ENCODE results near the gene TIMM17B. TPM values are rescaled to one million over a fixed set of nuclear protein-coding genes. Genes with fewer than 3 reads are reported as not detected.

TIMM17B gene
- polyA plus RNA-seq (2014; cell fraction: cytosol; rRNA removed), result 163 and 201 TPM in 2 replicates
- polyA plus RNA-seq (2014; cell fraction: nucleus; rRNA removed), result 117 and 118 TPM in 2 replicates

DNA sequence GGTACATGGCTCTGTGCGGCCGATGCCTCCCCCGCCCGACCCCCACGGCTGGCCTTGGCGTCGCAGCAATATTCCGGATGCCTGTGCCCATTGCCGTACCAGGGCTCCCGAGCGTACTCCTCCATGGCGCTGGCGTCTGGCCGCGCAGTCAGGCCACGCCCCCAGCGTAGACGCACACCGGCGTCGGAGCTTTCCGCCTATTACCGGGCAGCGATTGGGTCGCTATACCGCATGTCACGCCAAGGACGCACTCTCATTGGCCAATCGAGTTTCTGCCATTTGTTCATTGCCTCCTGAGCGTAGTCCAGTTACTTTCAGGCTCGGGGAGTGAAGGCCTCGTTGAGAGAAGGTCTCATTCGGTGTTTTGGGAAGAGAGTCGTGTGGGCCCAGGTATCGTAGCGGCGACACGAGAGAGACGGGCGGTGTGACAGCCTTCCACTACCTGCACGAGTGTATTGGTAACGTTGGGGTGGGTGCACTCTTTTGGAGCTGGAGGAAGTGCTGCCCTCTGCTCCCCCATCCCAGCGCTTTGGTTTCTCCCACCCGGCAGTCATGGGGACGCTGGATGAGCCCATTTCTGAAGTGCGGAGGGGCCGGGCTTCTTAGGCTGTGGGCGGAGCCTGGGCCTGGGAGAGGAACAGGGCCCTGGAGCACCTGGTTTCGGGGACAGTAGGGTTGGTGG lies at the start of gene TIMM17B, which contains the start of gene PQBP1:
TSS of gene TIMM17B (minus strand) at position 144 of the 682 bp plus-strand sequence. CDS start at position 125, 19 bp downstream.
TSS of gene PQBP1 (plus strand) at position 306 of the 682 bp plus-strand sequence. CDS start 580 bp downstream, outside the sequence.
- DNase-seq (ENCODE audit: low spot score), result peak; percentile 96

DNA sequence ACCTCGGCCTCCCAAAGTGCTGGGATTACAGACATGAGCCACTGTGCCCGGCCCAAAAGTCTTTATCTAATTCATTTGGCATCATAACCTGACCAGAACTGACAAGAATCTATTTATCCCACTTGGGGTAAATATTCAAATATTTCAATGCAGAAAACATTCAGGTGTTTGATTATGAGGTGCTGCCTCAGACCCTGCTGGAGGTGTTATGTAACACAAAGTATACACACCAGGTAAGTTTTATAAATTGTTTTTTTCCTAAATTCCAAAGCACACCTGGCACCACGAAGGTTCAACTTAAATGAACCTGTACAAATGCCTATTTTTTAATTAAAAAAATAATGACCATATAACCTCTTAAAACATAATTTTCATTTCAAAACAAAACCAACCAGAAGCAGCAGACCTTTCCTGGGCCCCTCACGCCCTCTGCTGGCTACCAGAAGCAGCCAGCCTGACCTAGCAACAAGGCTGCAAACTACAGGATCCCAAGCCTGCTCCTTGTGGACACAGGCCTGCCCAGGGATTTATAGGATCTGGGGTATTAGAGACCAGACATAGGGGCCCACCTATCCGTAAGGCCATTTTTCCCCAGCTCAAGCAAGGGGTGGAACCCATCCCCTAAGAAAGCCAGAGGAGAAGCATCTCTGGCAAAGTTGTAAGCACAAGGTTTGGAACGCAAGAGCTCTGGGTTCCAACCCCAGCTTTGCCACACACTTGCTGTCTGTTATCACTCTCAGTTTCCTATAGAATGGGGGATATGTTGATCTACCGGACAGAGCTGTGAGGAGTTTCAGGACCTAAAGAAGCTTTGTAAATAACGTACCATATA lies 48.2 kb upstream of the TIMM17B start:
- DNase-seq (ENCODE audit: low spot score), result peak; percentile 35

DNA sequence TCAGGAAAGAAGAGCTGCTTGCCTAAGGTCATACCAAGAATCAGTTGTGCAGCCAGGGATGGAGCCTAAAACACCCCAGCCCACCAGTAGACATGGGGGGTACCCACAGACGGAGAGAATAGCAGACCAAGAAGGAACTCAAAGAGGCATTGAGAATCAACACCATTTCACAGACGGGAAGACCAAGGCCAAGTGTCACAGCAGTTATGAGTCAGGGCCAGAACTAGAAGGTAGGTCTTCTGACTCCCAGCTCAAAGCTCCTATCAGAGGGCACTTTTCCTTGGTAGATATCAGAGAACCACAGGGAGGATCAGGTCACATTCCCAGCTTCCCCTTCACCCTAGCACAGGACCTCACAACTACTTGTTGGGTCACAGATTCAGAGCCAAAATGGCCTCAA lies 45.3 kb upstream of the TIMM17B start:
- no peak for DNase-seq (ENCODE audit: low spot score)

DNA sequence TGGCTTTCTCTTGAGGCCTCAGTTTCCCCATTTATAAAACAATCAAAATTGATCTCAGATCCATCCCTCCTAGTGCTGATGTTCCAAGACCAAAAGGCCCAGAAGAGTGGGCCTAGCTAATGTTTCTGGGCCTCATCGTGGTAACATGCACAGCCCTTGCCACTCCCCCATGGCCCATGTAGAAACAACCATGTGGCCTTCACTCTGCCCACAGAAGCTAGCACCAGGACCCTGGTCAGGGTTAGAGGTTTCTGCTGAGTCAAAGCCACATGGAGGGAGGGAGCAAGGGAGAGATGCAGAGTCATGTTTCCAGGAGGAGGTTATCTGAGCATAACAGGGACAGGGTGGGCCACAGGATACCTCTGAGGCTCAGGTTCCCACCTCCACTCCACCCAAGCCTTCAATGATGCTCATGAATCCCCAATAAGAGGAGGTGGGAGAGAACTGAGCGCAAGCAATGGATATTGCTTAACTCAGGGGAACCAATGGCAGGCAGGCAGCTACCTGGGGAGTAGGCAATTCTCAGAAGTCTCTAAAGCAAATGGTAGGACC lies 42.9 kb upstream of the TIMM17B start:
- no peak for DNase-seq (ENCODE audit: low spot score)

DNA sequence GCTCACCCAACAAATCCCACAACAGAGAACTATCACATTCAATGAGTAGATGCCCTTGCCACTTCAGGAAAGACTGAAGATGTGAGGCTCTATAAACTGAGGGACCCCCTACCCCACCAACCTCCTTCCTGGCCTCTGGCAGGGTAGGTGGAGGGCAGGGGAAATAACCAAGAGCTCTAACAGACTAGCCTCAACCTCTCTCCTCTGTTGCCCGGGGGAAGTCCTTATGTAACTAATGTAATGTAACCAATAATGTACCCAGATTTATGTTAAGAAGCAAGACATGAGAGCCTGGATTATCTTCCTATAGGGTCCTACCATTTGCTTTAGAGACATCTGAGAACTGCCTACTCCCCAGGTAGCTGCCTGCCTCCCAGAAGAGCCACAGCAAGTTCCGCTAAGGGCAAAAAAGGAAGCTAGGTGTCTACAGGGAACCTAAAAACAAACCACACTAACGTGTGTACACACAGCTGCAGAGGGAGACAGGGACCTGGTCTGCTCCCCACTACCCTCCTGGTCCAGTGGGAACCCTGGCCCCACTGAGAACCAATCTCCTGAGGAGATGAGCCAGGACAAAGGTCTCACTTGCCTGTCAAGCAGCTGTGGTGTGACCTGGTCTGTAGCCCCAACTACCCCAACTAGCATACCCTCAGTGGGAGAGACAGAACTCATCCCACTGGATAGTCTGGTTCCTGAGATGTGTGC lies 42.1 kb upstream of the TIMM17B start:
- DNase-seq (ENCODE audit: low spot score), result no peak

DNA sequence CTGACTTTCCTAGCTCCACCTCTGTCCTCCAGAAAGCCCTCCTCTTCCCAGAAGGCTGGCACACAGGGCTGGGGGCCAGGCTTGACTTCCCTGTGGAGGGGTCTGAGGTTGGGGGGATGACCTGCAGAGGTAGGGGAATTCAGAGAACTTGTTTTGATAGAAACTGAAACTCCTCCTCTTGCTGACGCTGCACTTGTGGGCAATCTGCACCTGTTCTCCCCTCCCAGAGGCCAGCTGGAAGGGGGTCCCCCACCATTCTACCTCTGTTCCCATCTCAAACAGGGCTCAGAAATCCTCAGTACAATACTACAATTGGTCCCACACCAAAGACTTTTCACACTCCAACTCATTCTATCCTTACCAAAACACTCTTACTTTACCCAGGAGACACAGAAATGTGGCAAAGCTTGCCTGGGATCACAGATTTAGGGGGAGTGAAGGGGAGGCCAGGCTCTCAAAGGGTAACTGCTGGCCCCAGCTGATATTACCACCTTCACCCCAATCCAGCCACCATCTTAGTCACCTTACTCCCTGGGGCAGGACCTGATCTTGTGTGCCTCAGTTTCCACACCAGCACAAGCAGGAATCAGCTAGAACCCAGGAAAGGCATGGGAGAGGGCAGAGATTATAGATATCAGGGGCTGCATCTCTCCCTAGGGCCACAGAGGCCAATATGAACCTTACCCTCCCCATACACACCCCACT lies 41.3 kb upstream of the TIMM17B start:
- no peak for DNase-seq (ENCODE audit: low spot score)

DNA sequence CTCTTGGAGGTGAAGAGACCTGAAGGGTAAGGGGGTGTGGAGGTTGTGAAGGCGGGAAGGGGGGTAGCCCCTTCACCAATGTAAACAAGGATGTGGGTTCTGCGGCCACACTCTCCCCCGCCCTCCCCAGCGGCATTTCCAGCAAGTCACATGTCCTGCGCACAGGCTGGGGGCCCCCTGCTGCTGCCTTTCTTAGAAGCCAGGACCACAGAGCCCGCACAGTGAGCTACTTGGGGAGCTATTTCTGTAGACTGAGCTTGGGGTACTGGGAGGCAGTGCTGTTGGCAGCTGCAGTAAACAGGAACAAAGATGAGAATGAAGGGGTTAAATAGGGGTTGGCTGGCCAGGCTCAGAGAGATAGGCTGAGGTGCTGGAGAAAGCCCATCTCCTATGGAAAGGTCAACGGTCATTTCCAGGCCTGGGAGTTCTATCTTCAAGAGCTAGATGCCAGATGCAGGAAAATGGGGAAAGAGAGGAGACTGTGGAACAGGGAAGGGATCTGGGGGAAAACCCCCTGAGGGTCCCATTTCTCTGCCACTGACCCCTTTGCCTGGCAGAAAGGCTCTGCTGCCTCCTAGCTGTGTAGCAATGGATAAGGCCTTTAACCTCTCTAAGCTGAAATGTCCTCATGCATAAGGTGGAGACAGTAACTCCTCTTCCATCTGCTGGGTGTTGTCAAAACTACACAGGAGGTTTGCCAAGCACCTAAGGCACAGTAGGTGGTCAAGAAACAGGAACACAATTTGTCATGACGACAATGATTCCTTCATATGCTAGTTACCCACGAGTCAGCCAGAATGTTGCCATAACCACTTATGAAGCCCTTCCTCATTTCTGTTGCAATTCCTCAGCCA lies 39.7 kb upstream of the TIMM17B start:
- no peak for DNase-seq (ENCODE audit: low spot score)

DNA sequence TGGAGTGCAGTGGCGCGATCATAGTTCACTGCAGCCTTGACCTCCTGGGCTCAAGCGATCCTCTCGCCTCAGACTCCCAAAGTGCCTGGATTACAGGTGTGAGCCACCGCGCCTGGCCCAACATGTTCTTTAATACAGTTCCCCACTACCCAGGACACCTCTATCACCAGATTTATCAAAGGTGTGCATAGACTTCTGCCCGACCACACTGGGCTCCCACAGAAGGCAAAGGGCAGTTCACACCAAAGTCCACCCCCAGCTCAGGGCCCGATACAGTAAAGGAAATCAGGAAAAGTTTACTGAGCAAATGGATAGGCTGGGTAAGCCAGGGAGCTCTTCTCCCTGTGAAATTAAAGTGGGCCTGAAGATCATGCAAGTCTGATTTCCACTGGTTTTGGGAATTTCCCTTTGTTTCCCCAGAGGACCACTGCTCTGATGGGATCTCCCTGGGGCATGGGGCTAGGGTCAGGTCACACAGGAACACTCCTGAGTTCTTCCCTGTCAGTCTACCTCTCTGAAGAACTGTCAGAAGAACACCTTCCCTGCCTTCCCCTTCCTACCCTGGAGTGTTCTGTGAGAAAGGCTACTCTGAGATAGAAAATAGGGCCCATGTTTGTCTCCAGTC lies 39.0 kb upstream of the TIMM17B start:
- no peak for DNase-seq (ENCODE audit: low spot score)

DNA sequence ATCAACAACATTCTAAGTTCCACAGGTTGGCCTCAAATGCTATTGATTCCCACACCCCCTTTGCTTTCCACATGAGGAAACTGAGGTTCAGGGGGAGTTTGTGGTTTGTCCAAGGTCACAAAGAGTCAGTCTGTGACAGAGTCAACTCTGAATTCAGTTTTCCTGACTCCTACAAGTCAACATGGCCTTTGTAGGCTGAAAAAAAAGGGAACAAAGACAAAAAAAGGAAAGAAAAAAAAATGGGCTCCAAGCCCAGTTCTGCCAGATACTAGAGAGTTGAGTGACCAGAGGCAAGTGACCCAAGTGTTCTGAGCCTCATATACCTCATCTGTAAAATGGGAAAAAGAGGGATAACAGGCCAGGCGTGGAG lies 37.7 kb upstream of the TIMM17B start:
- no peak for DNase-seq (ENCODE audit: low spot score)

DNA sequence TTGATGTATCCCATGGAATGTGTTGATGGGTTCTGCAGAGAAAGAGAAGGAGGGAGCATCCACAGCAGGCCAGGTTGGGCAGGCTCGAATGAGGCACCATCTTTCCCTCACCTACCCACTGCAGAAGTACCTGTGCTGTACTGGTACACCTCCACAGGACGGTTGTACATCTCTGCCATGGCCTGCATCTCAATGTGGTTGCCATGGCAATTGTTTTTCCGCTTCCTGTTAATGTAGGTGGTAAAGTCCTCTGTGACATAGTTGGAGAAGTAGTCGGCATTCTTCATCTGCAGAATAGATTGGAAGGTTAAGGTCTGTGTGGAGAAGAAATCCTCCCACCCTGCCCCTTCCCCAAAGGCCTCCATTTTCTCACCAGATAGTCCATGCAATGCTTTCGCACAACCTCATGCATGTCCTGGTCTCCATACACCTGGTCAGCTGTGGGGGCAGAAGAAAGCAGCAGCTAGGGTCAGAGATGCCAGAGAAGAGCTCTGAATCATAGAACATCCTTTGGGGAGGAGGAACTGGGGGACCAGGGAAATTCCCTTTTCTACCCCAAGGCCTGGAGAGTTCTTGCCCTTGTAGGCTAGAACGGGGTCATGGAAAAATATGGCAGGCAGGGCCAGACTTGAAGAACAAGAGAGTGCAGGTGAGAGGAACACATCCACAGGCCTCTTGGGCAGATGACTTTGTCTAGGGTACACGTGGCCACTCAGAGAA lies 37.2 kb upstream of the TIMM17B start:
- DNase-seq (ENCODE audit: low spot score), result no peak

DNA sequence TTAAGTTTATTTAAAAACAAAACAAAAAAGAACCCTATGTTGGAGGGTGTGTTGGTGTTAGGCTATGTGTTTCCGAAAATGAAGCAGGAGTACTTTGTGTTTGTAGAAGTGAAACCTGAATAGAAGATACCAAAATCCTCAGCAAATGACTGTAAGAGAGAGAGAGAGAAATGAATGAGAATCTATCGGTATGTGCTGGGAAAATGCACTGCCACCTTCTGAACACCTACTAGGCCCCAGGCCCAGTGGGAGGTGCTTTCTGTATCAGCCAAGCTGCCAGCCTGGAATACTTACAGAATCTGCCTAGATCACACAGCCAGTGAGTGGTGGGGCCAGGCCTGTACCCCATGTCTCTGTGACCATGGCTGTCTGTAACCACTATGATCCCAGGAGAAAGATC lies 36.2 kb upstream of the TIMM17B start:
- DNase-seq (ENCODE audit: low spot score), result no peak

DNA sequence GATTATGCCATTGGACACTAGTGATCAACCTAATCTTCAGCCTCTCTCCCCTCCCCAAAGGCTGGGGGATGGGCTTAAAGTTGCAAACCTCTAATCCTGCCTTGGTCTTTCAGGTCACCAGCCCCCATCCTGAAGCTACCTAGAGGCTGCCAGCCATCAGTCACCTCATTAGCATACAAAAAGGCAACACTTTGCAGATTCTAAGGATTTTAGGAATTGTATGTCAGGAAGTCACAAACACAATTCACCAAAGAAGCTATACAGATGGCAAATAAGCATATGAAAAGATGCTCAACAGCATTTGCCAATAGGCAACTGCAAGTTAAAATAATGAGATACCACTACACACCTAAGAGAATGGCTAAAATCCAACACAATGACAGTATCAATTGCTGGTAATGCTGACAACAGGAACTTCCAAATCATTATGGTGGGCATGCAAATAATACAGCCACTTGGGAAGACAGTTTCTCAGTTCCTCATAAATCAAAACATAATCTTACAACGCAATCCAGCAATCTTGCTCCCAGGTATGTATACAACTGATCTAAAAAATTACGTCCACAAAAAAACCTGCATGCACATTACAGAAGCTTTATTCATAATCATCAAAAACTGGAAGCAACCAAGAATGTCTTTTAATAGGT lies 30.3 kb upstream of the TIMM17B start:
- no peak for DNase-seq (ENCODE audit: low spot score)

DNA sequence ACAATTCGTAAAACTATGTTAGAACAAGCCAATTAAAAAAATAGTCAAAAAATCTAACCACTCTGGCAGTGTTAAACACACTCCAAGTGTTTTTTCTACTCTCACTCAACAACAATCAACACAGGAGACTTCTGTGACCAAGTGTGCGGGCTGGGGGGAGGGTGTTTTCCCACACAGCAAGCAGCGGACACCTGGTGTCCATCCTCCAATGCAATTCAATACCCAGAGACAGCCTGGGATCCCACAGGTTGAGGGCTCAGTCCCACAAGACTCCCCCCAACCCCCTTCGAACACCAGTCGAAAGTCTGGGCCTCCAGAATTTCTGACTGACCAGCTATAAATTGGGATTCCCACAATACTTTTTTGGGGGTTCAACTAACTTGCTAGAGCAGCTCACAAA lies 29.6 kb upstream of the TIMM17B start:
- DNase-seq (ENCODE audit: low spot score), result no peak

DNA sequence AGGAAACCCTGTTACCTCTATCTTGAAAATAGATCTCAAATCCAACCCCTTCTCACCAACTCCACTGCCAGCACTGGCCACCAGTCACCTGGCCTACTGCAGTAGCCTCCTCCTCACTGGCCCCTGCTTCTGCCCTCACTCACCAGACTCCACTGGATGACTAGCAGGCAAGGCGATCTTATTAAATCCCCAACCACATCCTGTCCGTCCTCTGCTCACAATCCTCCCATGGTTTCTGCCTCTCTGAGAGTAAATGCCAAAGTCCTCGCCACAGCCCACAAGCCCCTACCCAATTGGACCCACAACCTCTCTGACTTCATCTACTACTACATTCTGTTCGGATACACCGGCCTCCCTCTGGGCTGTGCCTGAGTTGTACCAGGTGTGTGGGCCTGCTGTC lies 26.7 kb upstream of the TIMM17B start:
- no peak for DNase-seq (ENCODE audit: low spot score)

DNA sequence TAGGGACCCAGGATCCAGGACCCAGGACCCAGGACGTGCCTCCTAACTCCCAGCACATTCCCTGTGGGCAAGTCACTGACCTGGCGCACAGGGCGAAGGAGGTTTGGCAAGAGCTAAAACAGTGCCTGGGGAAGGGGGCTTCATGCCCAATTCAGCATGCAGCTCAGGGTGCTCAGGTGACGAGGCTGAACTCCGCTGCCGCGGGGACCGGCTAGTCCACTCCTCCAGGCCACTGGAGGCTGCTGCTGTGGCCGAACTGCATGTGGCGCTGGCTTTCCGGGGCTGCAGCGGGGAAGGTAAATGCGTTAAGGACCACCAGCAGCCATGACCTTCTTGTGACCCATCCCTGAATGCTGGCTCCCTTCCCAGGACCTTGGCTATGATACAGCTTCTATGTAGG lies 26.2 kb upstream of the TIMM17B start:
- DNase-seq (ENCODE audit: low spot score), result no peak

DNA sequence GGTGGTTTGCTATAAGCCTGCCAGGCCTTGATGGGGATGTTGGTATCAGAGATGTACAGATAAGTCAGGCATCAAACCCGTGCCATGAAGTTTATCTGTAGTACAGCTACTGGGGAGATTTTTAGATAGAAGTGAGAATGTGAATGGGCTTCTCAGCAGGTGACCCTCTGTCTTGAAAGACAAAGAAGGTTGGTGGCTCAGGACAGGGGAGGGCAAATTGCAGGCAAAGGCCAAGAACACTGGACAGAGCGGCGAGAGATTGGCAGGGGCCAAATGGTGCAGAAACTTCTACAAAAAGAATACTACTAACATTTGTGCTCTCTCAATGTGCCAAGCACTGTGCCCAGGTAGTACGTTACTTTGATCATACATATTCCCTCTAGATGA lies 23.1 kb upstream of the TIMM17B start:
- DNase-seq (ENCODE audit: low spot score), result no peak

DNA sequence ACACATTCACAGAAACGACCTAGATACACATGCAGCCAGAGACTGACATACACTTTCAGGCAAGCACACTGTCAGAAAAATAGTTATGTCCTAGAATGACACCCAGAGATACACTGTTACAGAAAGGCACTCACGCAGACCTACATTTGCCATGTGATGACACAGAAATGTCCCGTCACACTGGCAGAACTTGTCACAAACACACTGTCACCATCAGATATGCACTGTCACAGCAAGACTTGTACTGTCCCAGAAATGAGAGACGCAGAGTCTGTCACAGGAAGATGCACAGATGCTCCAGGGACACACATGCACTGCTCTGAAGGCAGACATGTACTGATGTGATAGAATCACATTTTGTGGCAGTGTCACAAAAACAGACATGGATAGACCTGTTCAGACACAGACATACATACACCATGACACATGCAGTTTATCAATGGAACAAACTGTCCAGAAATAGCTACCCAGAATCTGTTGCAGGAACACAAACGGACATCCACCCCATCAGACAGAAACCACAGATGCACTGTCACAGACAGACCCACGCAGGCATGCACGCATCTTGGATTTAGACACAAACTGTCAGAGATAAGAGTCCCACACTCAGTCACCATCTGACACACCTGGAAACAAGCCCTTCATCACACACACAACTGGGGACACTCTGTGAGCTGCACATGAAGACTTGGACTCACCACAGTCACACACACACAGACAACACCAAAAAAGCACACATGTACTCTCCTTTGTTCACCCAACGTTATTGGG lies 22.6 kb upstream of the TIMM17B start:
- no peak for DNase-seq (ENCODE audit: low spot score)

DNA sequence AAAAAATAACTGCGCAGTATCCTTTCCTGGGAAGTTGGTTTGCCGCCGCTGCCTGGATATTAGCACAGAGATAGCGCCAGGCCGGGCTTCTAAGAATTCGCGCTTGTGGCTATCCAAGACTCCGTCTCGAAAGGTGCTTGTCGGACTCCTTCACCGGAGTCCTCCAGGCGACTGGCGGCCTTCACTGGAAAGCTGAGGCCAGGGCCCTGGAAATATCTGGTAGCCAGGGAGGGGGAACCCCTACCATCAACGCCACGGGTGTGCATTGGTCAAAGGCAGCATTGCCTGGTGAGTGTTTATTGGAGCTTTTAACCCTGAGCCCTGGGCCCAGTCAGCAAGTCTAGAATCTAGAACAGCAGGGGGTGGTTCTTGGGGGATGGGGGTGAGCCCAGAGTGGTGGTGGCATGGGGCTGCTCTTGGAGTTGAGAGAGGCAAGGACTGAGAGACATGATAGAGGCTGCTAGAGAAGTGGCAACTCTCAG lies 21.8 kb upstream of the TIMM17B start:
- DNase-seq (ENCODE audit: low spot score), result no peak

Measured in SK-N-DZ (cell line).